ENCODE measurements around the gene CLASP2.
"Not testable (repeated sequence)": the region's sequence is repeated elsewhere in the genome, so short reads cannot be mapped to it uniquely, and the experiment has no call there.

DNA sequence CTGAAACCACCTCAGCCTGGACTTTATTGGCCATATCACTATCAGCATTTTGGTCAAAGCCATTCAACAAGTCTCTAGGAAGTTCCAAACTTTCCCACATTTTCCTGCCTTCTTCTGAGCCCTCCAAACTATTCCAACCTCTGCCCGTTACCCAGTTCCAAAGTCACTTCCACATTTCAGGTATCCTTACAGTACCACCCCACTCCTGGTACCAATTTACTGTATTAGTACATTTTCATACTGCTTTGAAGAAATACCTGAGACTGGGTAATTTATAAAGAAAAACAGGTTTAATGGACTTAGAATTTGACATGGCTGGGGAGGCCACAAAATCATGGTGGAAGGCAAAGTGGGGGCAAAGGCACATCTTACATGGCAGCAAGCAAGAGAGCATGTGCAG lies 36.3 kb upstream of the CLASP2 start:
- TF ChIP-seq CTCF (conservative IDR thresholded peaks at IDR 0.05; ENCODE audit: low read length); EZH2phosphoT487 (IDR thresholded peaks at IDR 0.05; ENCODE audit: borderline replicate concordance): not testable (repeated sequence)

All from Loucy (cell line).